ENCODE results near the gene ZFP57. TPM values are rescaled to one million over a fixed set of nuclear protein-coding genes. Genes with fewer than 3 reads are reported as not detected.

ZFP57 gene
- total and polyA plus RNA-seq, 2 of the 13 experiments (the other 11 are each of a cell fraction or from before 2014, with no cell fraction given), result not detected

GRCh38 chr6:29632789-29633533 lies 48.0 kb downstream of the ZFP57 start, which contains the start of gene GABBR1 (continued):
- no peak for TF ChIP-seq FOXO4 (CRISPR knock-in tag; conservative IDR thresholded peaks at IDR 0.05)
- no peak for TF ChIP-seq ZMAT3 (CRISPR knock-in tag; conservative IDR thresholded peaks at IDR 0.05)
- no peak for TF ChIP-seq ZNF652 (CRISPR knock-in tag; IDR thresholded peaks at IDR 0.05; ENCODE audit: borderline replicate concordance, low read depth)
- TF ChIP-seq, protein P1, sequence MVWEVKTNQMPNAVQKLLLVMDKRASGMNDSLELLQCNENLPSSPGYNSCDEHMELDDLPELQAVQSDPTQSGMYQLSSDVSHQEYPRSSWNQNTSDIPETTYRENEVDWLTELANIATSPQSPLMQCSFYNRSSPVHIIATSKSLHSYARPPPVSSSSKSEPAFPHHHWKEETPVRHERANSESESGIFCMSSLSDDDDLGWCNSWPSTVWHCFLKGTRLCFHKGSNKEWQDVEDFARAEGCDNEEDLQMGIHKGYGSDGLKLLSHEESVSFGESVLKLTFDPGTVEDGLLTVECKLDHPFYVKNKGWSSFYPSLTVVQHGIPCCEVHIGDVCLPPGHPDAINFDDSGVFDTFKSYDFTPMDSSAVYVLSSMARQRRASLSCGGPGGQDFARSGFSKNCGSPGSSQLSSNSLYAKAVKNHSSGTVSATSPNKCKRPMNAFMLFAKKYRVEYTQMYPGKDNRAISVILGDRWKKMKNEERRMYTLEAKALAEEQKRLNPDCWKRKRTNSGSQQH (CRISPR knock-in tag; IDR thresholded peaks at IDR 0.05; ENCODE audit: low read depth), result 0 out of 2 replicates have a peak, but pooled peaks have one; percentile 31
- TF ChIP-seq KLF13 (CRISPR knock-in tag; IDR thresholded peaks at IDR 0.05), result no peak
- TF ChIP-seq ZNF24 (IDR thresholded peaks at IDR 0.05), result no peak
- TF ChIP-seq ZBTB1 (CRISPR knock-in tag; IDR thresholded peaks at IDR 0.05; ENCODE audit: borderline replicate concordance), result no peak
- no peak for TF ChIP-seq HNF1B (CRISPR knock-in tag; IDR thresholded peaks at IDR 0.05)
- TF ChIP-seq WIZ (CRISPR knock-in tag; IDR thresholded peaks at IDR 0.05), result 0 out of 2 replicates have a peak, but pooled peaks have one; percentile 34
- peak; percentile 72; the same call in 1 of the 2 replicates for TF ChIP-seq GABPB1 (CRISPR knock-in tag; IDR thresholded peaks at IDR 0.05)
- TF ChIP-seq ZSCAN21 (CRISPR knock-in tag; IDR thresholded peaks at IDR 0.05; ENCODE audit: borderline replicate concordance), result no peak
- TF ChIP-seq SPEN (CRISPR knock-in tag; IDR thresholded peaks at IDR 0.05; ENCODE audit: low read depth), result no peak
- TF ChIP-seq NONO (IDR thresholded peaks at IDR 0.05), result no peak
- no peak; the same call in 1 of the 2 replicates for TF ChIP-seq NONO (CRISPR knock-in tag; conservative IDR thresholded peaks at IDR 0.05)
- TF ChIP-seq BCL6 (CRISPR knock-in tag; IDR thresholded peaks at IDR 0.05), result no peak
- no peak for TF ChIP-seq ZBTB3 (CRISPR knock-in tag; IDR thresholded peaks at IDR 0.05; ENCODE audit: borderline replicate concordance, low read depth)
- no peak for TF ChIP-seq PRDM10 (CRISPR knock-in tag; IDR thresholded peaks at IDR 0.05; ENCODE audit: low read depth)
- TF ChIP-seq RORA (CRISPR knock-in tag; IDR thresholded peaks at IDR 0.05), result no peak
- TF ChIP-seq KDM2A (CRISPR knock-in tag; IDR thresholded peaks at IDR 0.05; ENCODE audit: borderline replicate concordance, low read depth), result no peak
- no peak for TF ChIP-seq HMG20B (CRISPR knock-in tag; conservative IDR thresholded peaks at IDR 0.05)
- no peak for TF ChIP-seq EEA1 (CRISPR knock-in tag; IDR thresholded peaks at IDR 0.05; ENCODE audit: borderline replicate concordance)
- TF ChIP-seq ZNF567 (CRISPR knock-in tag; IDR thresholded peaks at IDR 0.05; ENCODE audit: borderline replicate concordance), result no peak
